K562 treated with DMSO at 1 percent for 24 hours (cell line): ENCODE data around the gene RFFL. TPM values are rescaled to one million over a fixed set of nuclear protein-coding genes. Genes with fewer than 3 reads are reported as not detected.

ENCODE experiments used
- total RNA-seq: library from RNA; unstranded; fragments of 300-600 nt; gene quantifications from 2 replicates; pipeline ENCODE4 v1.2.3, GENCODE V29; 2022; ENCODE audit warnings: low read depth; ENCODE audit not compliant: insufficient read depth

RFFL gene
- total RNA-seq, result 12.0 and 12.2 TPM in 2 replicates

GRCh38 chr17:35063514-35064223, at the start of gene RFFL:
Gene RFFL, minus strand, starts transcription at chr17:35063707. Its CDS starts 37,154 bp downstream, at chr17:35026553.

GRCh38 chr17:34980353-34980680, 83.2 kb downstream of the RFFL start, which contains the start of gene LIG3:
Gene LIG3, plus strand, starts transcription at chr17:34980512. Its CDS starts 2,494 bp downstream, at chr17:34983006.

GRCh38 chr17:34961093-34961911, 102.2 kb downstream of the RFFL start, which contains the start of the genes CCT6B and ZNF830:
Gene CCT6B, minus strand, starts transcription at chr17:34961460. Its CDS starts 67 bp downstream, at chr17:34961393.
Gene ZNF830, plus strand, starts transcription at chr17:34961540. Its CDS starts 27 bp downstream, at chr17:34961567.

Other genes starting within 250 kb of the RFFL start
- 1.1 and 1.7 TPM in 2 replicates for gene CCT6B, start 102.2 kb downstream of the RFFL start, total RNA-seq
- gene ZNF830, start 102.2 kb downstream of the RFFL start, total RNA-seq, result 11.0 and 11.7 TPM in 2 replicates
- 19.7 and 20.2 TPM in 2 replicates for gene LIG3, start 83.2 kb downstream of the RFFL start, total RNA-seq
- gene RAD51D, start 56.2 kb upstream of the RFFL start, total RNA-seq, result 10.8 and 13.8 TPM in 2 replicates
- gene FNDC8, start 57.9 kb upstream of the RFFL start, total RNA-seq, result not detected in 2 replicates
- gene NLE1, start 78.6 kb upstream of the RFFL start, total RNA-seq, result 11.5 and 11.8 TPM in 2 replicates
- gene UNC45B, start 84.1 kb upstream of the RFFL start, total RNA-seq, result not detected in 2 replicates
- gene SLC35G3, start 130.7 kb upstream of the RFFL start, total RNA-seq, result not detected in 2 replicates
- gene SLFN5, start 179.4 kb upstream of the RFFL start, total RNA-seq, result 2.2 and 2.7 TPM in 2 replicates